GM18498 (cell line): Measurements from ENCODE around the gene CDC123.
"Not testable (repeated sequence)": the region's sequence is repeated elsewhere in the genome, so short reads cannot be mapped to it uniquely, and the experiment has no call there.

ENCODE experiments used
- ATAC-seq: cut with Tn5 transposase; IDR thresholded peaks from one replicate; pipeline ENCODE4 v1.9.1; 2021; ENCODE audit warnings: mild to moderate bottlenecking, moderate library complexity; ENCODE audit not compliant: unreplicated experiment

The CDC123 gene

GRCh38 chr10:12279281-12279680, 83.3 kb downstream of the CDC123 start:
- no peak for ATAC-seq

DNA sequence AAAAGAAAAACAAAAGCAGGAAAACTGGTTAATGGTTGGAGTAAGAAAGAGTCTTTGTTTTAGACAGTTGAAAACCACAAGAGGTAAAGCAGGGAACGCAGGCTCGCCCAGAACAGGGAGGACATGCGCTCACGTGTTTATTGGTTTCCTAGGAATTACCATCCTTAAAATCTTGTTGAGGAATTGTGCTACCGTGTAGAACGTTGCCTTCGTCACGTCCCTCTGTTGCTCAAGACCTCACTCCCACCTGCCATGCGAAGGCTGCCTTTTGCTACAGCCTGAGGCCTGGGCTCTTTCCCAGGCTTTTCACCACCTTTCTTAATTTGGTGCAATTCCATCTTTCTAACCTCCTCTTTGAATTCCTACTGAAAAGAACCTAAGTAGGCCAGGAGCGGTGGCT, 91.8 kb downstream of the CDC123 start:
- no peak for ATAC-seq

GRCh38 chr10:12297784-12298183, 101.8 kb downstream of the CDC123 start:
- ATAC-seq = not testable (repeated sequence)

- ATAC-seq = no peak
These were observed 103.4 kb downstream of the CDC123 start for GRCh38 chr10:12299222-12299965.
